ENCODE results near the gene HUS1B. TPM values are rescaled to one million over a fixed set of nuclear protein-coding genes. Genes with fewer than 3 reads are reported as not detected.

HUS1B gene
- total and polyA plus RNA-seq, 4 donors: 0.31 to 3.0 (median 0.78) TPM

DNA sequence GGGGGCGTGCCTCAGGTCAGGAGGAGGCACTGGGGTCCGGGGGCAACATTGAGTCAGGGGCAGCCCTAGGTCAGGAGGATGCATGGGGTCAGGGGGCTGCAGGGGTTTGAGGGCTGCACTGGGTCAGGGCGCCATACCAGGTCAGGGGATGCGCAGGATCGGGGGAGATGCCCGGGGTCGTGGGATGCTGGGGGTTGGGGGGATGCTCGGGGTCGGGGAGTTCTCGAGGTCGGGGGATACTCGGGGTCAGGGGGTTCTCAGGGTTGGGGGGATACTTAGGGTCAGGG lies 36.8 kb upstream of the HUS1B start:
- no peaks in the 10 kb centered on the region for H3K36me3 ChIP-seq (ENCODE audit: control insufficient read depth in 4 of 4, insufficient read depth in 4 of 4, low read length in 4 of 4)
- no peaks in the 10 kb centered on the region for H3K9me3 ChIP-seq (ENCODE audit: control insufficient read depth in 4 of 4, insufficient read depth in 3 of 4, low read length in 3 of 4)
- H3K27ac ChIP-seq (ENCODE audit: low read depth in 1 of 2, low read length in 1 of 2): no peak overlapping the region
- DNase-seq (no peak), ATAC-seq (ENCODE audit: insufficient read depth, low FRiP score) (no peak)
- no peak overlapping the region for H3K4me3 ChIP-seq
- H3K9ac ChIP-seq (ENCODE audit: insufficient read depth in 1 of 2, low read length in 2 of 2): no peak overlapping the region
- H3K27me3 ChIP-seq (ENCODE audit: control insufficient read depth in 3 of 3, insufficient read depth in 3 of 3, low read length in 2 of 3): no peaks in the 10 kb centered on the region
- 92 to 98% methylated on average over 12 of the region's 12 CpGs for WGBS, 2 donors
- TF ChIP-seq, protein P1, sequence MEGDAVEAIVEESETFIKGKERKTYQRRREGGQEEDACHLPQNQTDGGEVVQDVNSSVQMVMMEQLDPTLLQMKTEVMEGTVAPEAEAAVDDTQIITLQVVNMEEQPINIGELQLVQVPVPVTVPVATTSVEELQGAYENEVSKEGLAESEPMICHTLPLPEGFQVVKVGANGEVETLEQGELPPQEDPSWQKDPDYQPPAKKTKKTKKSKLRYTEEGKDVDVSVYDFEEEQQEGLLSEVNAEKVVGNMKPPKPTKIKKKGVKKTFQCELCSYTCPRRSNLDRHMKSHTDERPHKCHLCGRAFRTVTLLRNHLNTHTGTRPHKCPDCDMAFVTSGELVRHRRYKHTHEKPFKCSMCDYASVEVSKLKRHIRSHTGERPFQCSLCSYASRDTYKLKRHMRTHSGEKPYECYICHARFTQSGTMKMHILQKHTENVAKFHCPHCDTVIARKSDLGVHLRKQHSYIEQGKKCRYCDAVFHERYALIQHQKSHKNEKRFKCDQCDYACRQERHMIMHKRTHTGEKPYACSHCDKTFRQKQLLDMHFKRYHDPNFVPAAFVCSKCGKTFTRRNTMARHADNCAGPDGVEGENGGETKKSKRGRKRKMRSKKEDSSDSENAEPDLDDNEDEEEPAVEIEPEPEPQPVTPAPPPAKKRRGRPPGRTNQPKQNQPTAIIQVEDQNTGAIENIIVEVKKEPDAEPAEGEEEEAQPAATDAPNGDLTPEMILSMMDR (IDR thresholded peaks at IDR 0.05; ENCODE audit: control extremely low read depth, extremely low read depth): no peak
- H3K4me1 ChIP-seq (ENCODE audit: control insufficient read depth in 5 of 5, insufficient read depth in 5 of 5, low read length in 5 of 5): peaks cover 2 to 18% (median 6%) of the 10 kb centered on the region in 5 donors

DNA sequence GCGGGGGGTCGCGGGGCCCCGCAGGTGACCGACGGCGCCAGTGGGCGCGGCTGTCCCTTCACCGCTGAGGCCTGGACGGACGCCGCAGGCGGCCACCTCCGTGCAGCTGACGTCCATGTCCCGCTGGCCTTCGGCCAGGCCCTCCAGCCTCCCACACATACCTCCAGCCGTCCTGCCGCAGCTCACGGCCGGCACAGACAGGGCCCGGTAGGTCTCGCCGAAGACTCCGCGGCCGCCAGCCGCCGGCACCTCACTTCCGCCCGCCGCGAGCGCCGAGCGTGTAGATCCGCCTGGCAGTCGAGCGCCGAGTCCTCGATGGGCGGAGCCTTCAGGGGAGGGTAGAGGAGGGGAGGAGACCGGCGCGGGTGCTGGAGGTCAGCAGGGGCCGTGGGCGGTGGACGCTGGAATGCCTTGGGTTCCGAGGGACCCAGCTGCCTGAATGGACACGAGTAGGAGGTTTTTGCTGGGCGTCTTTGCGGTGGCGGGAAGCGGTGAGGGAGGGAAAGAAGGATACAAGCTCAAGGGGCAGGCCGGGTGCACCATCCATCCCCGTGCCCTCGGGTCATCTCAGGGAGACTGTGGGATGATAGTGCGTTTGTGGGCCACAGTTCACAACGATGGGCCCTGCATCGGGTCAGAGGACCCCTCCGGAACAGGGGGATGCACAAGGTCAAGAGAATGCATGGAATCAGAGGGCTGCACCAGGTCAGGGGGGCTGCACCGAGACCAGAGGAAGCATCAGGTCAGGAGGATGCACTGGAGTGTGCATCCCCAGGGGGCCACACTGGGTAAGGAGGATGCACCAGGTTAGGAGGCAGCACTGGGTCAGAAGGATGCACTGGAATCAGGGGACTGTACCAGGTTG lies 36.2 kb upstream of the HUS1B start, which contains the start of gene EXOC2:
EXOC2 (minus strand) TSS at position 282 of the 865 bp plus-strand sequence. CDS start 55,321 bp downstream, outside the sequence.
- H3K9me3 ChIP-seq (ENCODE audit: control insufficient read depth in 4 of 4, insufficient read depth in 3 of 4, low read length in 3 of 4): no peaks in the 10 kb centered on the region
- peak within 1 kb of the TSS; percentile 61 to 82 for H3K9ac ChIP-seq (ENCODE audit: insufficient read depth in 1 of 2, low read length in 2 of 2)
- H3K4me3 ChIP-seq: peak within 1 kb of the TSS; percentile 91
- peaks cover 0 to 3% (median 1%) of the 10 kb centered on the region in 4 donors for H3K36me3 ChIP-seq (ENCODE audit: control insufficient read depth in 4 of 4, insufficient read depth in 4 of 4, low read length in 4 of 4)
- no peaks in the 10 kb centered on the region for H3K27me3 ChIP-seq (ENCODE audit: control insufficient read depth in 3 of 3, insufficient read depth in 3 of 3, low read length in 2 of 3)
- TF ChIP-seq, protein P1 (IDR thresholded peaks at IDR 0.05; ENCODE audit: control extremely low read depth, extremely low read depth): no peak
- WGBS, 2 donors: 1% methylated on average over 54 to 63 of the region's 63 CpGs
- peak; percentile 85 to 90 (median 88) for DNase-seq
- H3K4me1 ChIP-seq (ENCODE audit: control insufficient read depth in 5 of 5, insufficient read depth in 5 of 5, low read length in 5 of 5): peaks cover 2 to 24% (median 6%) of the 10 kb centered on the region in 5 donors
- peak within 1 kb of the TSS; percentile 85 to 94 for H3K27ac ChIP-seq (ENCODE audit: low read depth in 1 of 2, low read length in 1 of 2)
- ATAC-seq (ENCODE audit: insufficient read depth, low FRiP score): peak; percentile 96

DNA sequence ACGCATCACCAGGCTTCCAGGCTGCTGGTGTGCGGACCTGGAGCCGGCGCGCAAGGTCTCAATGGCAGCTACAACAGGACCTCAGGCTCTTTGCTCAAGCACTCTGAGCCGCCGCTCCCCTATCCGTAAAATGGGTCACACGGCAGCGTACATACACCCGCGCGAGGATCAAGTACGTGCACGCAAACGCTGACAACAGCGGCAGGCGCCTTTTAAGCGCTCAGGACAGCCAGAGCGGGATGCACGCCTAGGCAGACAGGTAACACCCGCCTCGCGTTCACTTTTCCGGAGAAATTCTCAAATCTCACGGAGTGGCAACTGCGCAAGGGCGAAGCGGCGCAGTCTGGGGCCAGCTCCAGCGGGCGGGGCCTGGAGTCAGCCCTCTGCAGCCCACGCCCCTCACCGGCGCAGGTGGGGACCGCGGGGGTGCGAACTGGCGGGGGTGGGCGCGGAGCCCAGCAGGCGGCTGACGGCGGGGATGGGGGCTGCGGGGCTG lies 35.5 kb upstream of the HUS1B start:
- H3K4me1 ChIP-seq (ENCODE audit: control insufficient read depth in 5 of 5, insufficient read depth in 5 of 5, low read length in 5 of 5): peaks cover 2 to 28% (median 6%) of the 10 kb centered on the region in 5 donors
- DNase-seq (peak in 2 of 3 donors; percentile 46 to 50), ATAC-seq (ENCODE audit: insufficient read depth, low FRiP score) (peak; percentile 71)
- peaks cover 0 to 4% (median 2%) of the 10 kb centered on the region in 4 donors for H3K36me3 ChIP-seq (ENCODE audit: control insufficient read depth in 4 of 4, insufficient read depth in 4 of 4, low read length in 4 of 4)
- 1 to 2% methylated on average over 41 to 45 of the region's 45 CpGs for WGBS, 2 donors
- TF ChIP-seq, protein P1 (IDR thresholded peaks at IDR 0.05; ENCODE audit: control extremely low read depth, extremely low read depth): no peak
- peak overlapping the region; percentile 91 for H3K4me3 ChIP-seq
- H3K9ac ChIP-seq (ENCODE audit: insufficient read depth in 1 of 2, low read length in 2 of 2): no peak overlapping the region
- no peaks in the 10 kb centered on the region for H3K27me3 ChIP-seq (ENCODE audit: control insufficient read depth in 3 of 3, insufficient read depth in 3 of 3, low read length in 2 of 3)
- no peaks in the 10 kb centered on the region for H3K9me3 ChIP-seq (ENCODE audit: control insufficient read depth in 4 of 4, insufficient read depth in 3 of 4, low read length in 3 of 4)
- H3K27ac ChIP-seq (ENCODE audit: low read depth in 1 of 2, low read length in 1 of 2): peak overlapping the region in 1 of 2 donors; percentile 94

All from lung (tissue), 12 donors.